GM18498 (cell line): Measurements from ENCODE around the gene CPED1.
"Not testable (repeated sequence)": the region's sequence is repeated elsewhere in the genome, so short reads cannot be mapped to it uniquely, and the experiment has no call there.

Source experiments
- ATAC-seq: cut with Tn5 transposase; IDR thresholded peaks from one replicate; pipeline ENCODE4 v1.9.1; 2021; ENCODE audit warnings: mild to moderate bottlenecking, moderate library complexity; ENCODE audit not compliant: unreplicated experiment

Gene CPED1

DNA sequence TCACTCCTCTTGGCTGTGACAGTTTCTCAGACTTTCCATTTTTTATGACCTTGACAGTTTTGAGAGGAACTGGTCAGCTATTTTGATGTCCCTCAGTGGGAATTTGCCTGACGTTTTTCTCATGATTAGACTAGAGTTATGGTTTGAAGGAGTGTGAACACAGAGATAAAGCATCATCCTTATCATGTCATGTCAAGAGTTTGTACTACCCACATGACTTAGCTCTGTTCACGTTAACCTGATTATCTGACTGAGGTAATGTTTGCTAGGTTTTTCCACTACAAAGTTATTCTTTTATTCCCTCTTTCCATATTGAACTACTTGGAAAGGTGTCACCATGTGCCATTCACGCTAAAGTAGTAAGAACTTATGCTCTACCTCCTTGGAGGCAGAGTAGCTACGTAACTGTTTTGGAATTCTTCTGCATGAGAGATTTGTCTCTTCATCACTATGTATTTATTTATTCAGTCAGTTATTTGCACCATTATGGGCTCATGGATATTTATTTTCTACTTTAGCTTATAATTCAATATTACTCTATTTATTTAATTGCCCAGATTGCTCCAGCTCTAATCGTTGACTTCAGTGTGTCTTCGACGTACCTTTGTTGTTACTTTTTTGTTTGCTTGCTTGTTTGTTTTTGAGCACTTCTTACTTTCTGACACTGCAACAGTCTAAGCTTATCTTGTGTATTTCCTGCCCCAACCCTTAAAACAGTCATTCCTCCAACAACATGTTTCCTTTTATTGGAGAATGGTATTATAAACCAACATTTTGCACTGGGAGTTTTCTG lies 50.4 kb downstream of the CPED1 start:
- ATAC-seq: no peak

DNA sequence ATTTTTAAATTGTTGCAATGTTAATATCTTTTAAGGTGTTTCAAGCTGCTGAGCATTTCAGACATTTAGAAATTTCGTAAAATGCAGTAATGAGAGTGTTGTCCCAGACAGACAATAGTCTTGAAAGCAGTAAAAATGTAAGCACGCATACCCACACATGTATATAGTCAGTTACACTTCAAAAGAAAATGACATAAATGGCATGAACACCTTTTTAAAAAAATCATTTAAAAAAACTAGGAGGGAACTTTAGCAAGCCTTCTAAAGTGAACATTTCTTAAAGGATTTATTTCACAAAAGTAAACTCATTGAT lies 51.0 kb downstream of the CPED1 start:
- no peak for ATAC-seq

DNA sequence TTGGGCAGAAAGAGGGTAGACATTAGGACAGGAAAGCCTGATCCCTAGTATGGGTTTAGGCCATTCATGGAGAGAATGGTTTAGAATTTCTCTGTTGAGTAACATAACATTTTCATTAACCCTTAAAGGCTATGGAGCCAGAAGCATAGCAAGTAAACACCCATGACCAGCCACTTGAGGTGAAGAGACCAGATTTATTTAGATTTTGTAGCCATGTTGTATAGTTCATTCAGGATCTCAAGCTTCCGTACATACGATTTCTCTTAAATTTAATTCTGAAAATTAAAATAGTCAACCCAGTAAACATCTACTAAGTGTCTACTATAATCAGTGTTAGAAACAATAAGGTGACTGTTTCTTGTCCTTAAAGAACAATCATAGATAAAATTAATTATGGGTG lies 51.5 kb downstream of the CPED1 start:
- no peak for ATAC-seq

DNA sequence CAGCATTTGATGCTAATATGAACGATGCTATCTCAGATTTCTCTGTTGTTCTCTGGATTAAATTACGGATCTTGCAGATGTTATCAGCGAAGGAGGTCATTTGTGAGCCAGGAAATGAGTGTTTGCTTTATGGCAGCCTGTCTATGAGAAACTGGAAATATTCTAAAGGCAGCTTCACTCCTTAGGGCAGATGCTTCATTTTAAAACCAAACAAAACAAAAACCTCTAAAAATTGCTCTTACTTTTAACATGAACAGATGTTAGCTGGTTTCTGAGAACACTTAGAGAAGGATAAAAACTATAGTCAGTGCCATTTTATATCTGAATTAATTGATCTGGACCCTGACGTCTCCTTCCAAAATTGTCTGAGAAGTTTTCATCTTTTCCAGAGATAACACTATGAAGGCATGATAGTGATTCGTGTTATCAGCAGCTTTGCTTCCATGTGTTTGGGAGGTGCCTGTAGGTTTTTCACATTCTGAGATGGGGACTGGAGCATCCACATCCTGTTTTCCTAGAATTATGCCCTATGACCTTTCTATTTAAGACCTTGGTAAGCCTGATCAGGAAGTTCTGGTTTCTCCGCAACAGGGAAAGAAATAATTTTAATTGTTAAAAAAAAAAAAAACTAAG lies 53.1 kb downstream of the CPED1 start:
- no peak for ATAC-seq

DNA sequence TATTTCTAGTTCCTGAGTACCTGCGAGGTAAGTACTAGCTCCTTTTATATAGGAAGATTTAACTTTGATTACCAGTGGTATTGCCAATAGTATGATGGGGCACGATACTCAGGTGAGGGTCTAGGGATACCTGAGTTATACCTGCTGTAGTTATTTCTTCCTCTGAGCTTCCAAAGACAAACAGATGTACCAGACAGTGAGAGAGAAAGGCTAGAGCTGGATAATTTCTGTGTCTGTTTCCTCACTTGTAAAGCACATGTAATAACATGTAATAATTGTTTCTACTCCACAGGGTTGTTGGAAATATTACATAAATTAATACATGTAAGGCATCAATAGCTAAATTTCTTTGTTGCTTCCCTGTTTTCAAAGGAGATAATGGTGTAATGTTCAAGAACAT lies 53.7 kb downstream of the CPED1 start:
- no peak for ATAC-seq

DNA sequence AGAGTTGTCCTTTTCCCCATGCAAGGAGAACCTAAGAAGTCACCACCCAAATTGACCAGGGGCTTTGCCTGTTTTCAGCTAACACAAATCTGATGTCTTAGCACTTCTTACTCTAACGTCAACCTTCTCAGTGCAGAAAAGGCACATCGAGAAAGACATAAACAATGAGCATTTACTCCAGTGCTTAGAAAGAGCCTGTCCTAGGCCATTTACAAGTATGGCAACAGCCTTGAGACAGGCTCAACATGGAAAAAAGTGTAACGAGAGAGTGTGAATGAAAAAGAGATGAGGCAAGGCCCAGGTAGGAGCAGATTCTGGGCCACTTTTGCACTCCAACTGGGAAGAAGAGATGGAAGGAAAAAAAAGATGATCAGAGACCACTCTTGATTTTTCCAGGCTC lies 54.4 kb downstream of the CPED1 start:
- no peak for ATAC-seq

DNA sequence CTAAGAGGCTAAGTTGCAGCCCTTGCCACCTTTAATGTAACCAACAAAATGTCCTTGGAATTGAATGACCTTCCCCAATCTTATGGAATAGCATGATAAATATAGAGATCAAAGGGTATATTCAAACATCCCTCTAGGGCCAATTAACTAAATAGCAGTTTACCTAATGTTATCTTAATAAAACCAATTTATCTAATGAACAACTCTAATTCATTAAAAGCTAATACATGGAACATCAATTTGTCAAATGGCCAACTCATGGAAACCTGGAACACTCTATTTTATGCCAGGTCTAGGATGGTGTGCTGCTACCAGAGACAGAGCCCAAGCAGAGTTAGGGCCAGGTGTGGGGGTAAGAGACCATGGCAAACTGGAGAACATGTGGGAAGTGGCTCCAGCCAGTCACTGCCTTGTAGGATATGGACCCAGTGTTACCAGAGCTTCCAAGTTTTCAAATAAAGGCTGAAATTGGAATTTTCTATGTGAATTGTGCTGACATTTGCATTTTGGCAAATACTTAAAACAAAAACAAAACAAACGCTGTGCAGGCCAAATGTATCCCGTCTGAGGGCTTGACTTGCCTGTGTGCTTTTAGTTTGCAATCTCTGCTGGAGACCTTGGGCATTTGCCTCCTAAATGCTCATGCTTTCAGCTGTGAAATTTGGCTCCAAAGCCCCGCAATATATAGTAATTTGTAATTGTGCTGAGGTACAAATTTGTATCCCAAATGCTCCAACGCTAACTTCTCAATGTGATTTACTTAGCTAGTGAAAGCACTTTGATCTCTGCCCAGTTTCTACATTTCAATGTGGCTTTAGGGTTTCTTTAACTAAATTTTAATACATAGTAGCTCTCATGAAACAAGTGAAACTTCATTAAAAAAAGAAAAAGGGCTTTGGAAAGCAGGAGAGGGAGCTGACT lies 55.1 kb downstream of the CPED1 start:
- ATAC-seq: no peak

DNA sequence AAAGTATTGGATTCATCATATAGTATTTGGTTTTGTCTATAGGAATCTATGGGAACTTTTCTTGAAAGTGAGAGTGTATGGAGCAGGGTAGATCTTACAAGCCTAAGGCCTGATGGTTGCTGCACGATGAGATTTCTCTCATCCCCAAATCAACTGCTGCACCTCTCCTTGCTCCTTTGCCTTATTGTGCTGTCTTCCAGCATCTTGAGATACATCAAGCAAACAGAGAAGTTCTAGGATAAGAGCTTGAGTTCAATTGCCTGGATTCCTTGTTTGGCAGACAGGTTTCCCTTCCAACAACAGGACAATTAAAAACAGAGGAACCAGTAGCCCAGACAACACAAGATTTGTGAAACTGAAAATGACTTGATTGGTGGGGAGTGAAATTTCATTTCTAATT lies 56.6 kb downstream of the CPED1 start:
- ATAC-seq: no peak

DNA sequence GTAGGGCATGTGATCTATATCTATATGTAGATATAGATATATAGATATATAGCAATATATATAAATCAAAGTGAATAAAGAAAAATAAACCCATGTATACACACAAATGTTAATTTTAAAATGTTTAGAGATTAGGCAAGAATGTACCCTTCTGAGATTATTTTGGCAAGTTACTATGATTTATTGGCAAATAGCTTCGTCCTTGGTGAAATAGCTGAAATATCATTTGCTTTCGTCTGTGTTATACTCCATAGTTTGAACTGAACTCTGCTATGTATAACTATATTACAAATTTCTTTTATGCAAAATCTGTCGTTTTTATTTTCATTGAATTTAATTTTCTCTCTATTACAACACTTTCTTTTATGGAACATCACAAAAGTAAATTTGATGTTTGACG lies 57.5 kb downstream of the CPED1 start:
- ATAC-seq: no peak

DNA sequence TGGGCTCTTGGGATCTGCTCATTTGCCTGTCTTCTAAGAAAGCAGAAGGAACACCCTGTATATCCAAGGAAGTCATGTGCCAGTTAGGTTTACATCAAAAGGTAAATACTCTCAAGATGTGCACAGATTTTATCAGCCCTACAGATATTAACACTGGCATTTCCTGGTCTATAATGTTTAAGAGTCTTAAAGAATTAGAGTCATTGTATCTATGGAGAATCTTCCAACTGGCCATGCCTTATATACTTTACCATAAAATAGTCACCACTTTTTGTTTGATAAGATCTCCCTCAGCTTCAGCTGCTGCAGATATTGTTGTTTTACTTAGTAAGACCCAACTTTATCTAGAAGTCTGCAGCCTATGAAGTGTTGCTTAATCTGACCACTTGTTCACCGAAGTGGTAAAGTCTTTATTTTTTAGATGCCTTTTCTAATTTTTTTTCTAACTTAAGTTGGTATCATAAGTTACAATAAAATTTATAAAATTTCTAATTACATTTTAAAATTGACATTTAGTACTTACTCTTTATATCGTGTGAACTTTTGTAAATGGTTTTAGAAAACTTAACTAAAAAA lies 58.5 kb downstream of the CPED1 start:
- ATAC-seq: no peak

DNA sequence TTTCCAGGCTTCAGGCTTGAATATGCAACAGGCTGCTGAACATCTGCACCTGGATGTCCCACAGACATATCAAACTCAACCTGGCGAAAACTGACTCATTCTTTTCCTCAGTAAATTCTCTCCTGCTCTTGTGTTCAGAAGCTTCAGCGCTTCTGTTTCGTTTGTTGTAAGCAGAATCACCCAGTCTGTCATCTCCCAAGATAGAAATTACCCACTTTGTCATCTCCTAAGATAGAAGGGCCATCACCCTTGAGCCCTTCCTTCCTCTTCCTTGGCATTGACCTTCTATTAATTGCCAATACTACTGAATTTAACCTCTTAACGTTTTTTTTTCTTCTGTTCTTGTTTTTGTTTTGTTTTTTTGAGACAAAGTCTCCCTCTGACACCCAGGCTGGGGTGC lies 59.7 kb downstream of the CPED1 start:
- no peak for ATAC-seq

DNA sequence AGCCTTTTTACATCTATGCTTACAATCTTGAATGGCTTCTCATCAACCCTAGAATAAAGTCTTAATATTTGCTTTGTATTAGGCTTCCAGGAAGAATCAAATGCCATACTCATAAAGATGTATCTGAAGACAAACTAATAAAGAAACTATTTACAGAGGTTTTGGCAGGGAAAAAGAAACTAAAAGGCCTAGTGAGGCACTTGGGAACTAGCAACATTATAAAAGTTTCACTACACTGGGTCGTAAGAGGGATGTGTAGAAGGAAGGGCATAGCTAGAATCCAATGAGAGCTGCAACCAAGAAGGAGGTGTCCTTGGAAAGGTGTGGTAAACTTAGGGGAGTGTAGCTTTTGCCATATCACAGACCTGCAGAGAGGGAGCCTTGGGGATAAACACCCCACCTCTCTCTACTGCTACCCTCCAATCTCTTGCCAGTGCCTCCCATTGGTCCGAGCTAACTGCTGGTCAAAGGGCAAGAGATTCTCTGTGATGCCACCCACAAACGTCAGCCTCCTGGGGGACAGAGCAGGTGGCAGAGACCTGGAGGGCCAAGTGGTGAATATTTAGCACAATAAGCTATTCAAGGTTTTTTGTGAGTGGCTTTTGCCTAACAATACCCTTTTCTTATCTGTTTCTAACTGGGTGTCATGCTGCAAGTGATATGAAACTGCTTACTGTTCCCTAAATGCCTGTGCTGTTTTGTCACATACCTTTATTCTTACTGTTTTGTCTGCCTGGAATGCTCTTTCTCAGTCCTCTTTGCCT lies 60.7 kb downstream of the CPED1 start:
- no peak for ATAC-seq

DNA sequence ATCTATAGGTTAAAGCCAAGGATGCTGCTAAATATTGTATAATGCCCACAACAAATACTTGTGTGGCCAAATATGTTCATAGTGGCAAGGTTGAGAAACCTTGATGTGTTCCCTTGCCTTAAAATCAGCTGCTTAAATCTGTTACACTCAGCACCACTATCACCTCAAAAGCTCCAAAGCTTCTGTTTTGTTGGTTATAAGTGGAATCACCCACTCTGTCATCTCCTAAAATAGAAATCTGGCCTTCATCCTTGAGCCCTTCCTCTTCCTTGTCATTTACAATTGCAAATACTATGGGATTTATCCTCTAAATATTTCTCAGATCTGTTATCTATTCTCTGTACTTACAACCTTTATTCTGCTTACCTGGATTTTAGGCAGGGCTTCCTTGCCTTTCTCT lies 61.4 kb downstream of the CPED1 start:
- ATAC-seq: no peak

DNA sequence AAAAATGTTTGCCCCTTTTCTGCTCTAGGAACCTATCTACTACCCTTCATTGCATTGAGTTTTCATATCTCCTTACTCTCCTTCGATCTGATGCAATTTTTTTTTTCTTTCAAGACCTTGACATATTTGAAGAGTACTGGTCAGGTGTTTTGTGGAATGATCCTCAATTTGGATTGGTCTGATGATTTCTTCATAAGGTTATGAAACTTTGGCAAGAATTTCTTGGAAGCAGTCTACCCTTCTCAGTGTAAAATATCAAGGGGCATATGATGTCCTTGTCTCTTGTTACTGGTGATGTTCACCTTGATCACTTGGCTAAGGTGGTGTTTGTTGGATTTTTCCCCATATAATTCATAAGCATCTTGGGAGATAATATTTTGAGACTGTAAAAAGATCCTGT lies 64.7 kb downstream of the CPED1 start:
- no peak for ATAC-seq

DNA sequence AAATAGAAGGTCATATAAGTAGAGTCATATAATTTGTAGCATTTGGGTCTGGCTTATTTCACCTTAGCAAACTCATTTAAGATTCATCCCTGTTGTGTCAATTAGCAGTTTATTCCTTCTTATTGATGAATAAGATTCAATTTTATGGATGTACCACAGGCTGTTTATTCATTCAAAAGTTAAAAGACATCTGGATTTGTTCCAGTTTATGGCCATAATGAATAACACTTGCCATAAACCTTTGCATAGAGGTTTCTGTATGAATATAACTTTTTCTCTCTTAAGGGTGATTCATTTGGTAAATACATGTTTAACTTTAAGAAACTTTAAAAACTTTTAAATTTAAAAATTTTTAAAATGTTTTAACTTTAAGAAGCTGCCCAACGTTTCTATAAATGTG lies 66.4 kb downstream of the CPED1 start:
- ATAC-seq: no peak

DNA sequence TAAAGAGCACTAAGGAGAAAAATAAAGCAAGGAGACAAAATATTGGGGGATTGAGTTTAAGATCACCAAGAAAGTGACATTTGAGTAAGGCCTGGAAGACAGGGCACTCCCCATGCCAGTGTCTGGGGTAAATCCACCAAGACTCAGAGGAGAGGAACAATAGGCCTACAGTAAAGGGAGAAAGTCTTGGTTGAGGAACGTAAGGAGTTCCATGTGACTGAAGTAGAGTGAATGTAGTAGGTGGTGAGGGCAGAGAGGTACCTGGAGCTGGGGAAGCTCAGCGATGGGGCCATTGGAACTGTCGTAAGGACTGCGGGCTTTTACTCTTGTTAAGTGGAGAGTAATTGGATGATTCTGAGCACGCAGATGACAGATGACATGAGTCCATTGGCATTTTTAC lies 69.4 kb downstream of the CPED1 start:
- no peak for ATAC-seq

DNA sequence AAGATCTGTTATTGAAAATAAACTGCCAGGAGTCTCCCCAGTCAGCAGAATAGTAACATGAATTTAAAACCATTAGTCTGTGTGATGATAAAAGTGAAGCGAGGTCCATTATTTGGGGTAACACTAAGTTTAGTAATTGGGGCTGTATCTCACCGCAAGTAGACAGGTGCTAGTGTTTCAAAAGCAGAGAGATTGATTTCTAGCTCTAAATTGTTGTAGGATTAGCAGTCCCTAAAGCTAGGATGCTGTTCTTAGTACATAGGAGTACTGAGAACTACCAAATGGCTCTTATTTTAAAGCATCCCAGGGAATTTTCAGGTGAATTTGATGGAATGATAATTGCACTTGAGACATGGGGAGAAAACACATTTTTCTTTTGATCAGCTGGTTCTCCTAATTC lies 70.5 kb downstream of the CPED1 start:
- no peak for ATAC-seq

DNA sequence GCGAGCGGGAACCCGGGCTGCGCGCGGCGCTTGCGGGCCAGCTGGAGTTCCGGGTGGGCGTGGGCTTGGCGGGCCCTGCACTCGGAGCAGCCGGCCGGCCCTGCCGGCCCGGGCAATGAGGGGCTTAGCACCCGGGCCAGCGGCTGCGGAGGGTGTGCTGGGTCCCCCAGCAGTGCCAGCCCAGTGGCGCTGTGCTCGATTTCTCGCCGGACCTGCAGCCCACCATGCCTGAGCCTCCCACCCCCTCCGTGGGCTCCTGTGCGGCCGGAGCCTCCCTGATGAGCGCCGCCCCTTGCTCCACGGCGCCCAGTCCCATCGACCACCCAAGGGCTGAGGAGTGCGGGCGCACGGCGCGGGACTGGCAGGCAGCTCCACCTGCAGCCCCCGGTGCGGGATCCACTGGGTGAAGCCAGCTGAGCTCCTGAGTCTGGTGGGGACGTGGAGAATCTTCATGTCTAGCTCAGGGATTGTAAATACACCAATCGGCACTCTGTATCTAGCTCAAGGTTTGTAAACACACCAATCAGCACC lies 71.5 kb downstream of the CPED1 start:
- not testable (repeated sequence) for ATAC-seq

DNA sequence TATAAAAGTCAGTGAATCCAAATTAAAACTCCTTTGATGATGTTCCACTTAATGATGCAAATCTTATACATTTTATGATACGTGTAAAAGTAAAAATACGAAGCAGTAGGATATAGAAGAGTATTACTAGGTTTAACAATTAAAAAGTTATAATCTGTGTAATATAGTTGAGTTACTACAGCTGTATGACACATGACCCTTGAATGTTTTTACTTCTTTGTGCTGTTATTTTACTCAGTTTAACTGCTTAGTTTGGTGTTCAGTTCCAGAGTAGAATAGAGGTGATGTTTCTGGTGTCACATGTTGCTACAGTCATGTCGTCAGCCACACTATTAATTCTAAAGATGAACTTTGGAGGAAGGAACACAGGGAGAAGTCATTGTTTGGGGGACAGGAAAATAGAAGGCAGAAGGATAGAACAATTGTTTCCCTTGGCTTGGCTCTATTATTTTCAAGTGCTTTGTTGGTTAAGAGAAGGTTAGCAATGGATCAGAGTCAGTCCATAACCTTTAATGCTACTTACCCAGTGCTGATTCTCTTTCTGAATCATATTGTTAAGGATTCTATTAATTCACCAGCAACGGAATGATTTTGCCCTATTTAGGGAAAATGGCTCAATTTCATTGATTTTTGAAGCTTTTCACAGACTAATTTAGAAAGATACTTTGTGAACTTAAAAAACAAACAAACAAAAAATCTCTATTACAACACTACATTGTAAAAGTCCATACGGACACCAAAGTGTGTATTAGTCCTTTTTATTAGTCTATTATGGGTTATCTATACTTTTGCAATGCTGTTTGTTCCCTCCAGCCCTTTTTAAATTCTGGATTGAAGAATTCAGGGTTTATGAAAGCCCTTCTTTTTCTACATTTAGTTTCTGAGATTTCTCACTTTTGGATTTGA lies 73.4 kb downstream of the CPED1 start:
- ATAC-seq: no peak
